ENCODE data around the gene UNC13D. TPM values are rescaled to one million over a fixed set of nuclear protein-coding genes. Genes with fewer than 3 reads are reported as not detected.

The UNC13D gene
- total RNA-seq, 4 donors from 2014 or later, result 5.9 to 10.0 (median 9.0) TPM

DNA sequence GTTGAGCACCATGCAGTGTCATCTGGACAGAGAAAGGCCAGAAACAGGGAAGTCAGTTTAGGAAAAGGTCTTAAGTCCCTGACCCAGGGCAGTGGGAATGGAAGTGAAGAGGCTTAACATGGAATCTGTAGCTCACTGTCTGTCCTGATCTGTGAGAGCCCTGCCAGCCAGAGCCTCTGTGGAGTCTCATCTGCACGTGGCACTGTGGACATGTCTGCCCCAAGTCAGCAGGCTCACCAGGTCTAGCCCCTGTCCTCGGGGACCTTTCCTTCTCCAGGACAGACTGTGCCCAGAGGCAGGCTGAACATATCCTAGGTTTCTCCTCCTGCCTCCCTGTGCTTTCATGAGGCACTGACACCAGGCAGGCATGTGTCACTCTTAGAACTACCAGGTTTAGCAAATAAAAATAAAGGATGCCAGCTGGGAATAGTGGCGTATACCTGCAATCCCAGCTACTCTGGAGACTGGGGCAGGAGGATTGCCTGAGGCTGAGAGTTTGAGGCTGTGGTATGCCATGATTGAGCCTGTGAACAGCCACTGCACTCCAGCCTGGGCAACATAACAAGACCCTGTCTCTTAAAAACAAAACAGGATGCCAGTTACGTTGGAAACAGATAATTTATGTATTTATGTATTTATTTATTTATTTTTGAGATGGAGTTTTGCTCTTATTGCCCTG, 37.2 kb downstream of the UNC13D start:
- peaks cover 23 to 33% (median 29%) of the 10 kb centered on the region in 4 donors for H3K4me1 ChIP-seq
- no peak for DNase-seq (ENCODE audit: extremely low spot score)
- peaks cover 8 to 30% (median 28%) of the 10 kb centered on the region in 4 donors for H3K36me3 ChIP-seq
- H3K27ac ChIP-seq (replicated peaks in 1 of 4), result no peak overlapping the region
- no peaks in the 10 kb centered on the region for H3K9me3 ChIP-seq
- TF ChIP-seq POLR2A (IDR thresholded peaks at IDR 0.05; ENCODE audit: low read depth) (no peak), POLR2AphosphoS5 (IDR thresholded peaks at IDR 0.05) (no peak), EP300 (IDR thresholded peaks at IDR 0.05) (no peak)
- TF ChIP-seq, protein P1, sequence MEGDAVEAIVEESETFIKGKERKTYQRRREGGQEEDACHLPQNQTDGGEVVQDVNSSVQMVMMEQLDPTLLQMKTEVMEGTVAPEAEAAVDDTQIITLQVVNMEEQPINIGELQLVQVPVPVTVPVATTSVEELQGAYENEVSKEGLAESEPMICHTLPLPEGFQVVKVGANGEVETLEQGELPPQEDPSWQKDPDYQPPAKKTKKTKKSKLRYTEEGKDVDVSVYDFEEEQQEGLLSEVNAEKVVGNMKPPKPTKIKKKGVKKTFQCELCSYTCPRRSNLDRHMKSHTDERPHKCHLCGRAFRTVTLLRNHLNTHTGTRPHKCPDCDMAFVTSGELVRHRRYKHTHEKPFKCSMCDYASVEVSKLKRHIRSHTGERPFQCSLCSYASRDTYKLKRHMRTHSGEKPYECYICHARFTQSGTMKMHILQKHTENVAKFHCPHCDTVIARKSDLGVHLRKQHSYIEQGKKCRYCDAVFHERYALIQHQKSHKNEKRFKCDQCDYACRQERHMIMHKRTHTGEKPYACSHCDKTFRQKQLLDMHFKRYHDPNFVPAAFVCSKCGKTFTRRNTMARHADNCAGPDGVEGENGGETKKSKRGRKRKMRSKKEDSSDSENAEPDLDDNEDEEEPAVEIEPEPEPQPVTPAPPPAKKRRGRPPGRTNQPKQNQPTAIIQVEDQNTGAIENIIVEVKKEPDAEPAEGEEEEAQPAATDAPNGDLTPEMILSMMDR (IDR thresholded peaks at IDR 0.05), result no peak
- 88% methylated on average over 4 of the region's 4 CpGs for WGBS
- H3K4me3 ChIP-seq, result no peak overlapping the region
- intact Hi-C loops (cut with DNase I), result no loop called here
- H3K27me3 ChIP-seq, result no peaks in the 10 kb centered on the region

GRCh38 chr17:75803883-75804282, 40.3 kb downstream of the UNC13D start:
- H3K9me3 ChIP-seq, result no peaks in the 10 kb centered on the region
- no peaks in the 10 kb centered on the region for H3K27me3 ChIP-seq
- peaks cover 10 to 16% (median 14%) of the 10 kb centered on the region in 4 donors for H3K4me1 ChIP-seq
- H3K36me3 ChIP-seq, result peaks cover 8 to 31% (median 27%) of the 10 kb centered on the region in 4 donors
- DNase-seq (ENCODE audit: extremely low spot score), result no peak
- no peak for TF ChIP-seq POLR2AphosphoS5 (IDR thresholded peaks at IDR 0.05)
- TF ChIP-seq POLR2A (IDR thresholded peaks at IDR 0.05; ENCODE audit: low read depth), result no peak
- TF ChIP-seq, protein P1 (IDR thresholded peaks at IDR 0.05), result no peak
- TF ChIP-seq EP300 (IDR thresholded peaks at IDR 0.05), result no peak
- H3K4me3 ChIP-seq, result no peak overlapping the region
- intact Hi-C loops (cut with DNase I), result no loop called here
- WGBS, result 100% methylated on average over 1 of the region's 1 CpG
- no peak overlapping the region for H3K27ac ChIP-seq (replicated peaks in 1 of 4)

- intact Hi-C loops (cut with DNase I), result no loop called here
- Histone ChIP-seq H3K27me3 (no peaks in the 10 kb centered on the region), H3K4me1 (no peaks in the 10 kb centered on the region), H3K36me3 (peaks cover 8 to 54% (median 44%) of the 10 kb centered on the region in 4 donors), H3K4me3 (no peak overlapping the region), H3K27ac (replicated peaks in 1 of 4) (no peak overlapping the region), H3K9me3 (no peaks in the 10 kb centered on the region)
- WGBS, result 85% methylated on average over 4 of the region's 4 CpGs
- TF ChIP-seq, protein P1 (IDR thresholded peaks at IDR 0.05), result no peak
- TF ChIP-seq EP300 (IDR thresholded peaks at IDR 0.05) (no peak), POLR2A (IDR thresholded peaks at IDR 0.05; ENCODE audit: low read depth) (no peak), POLR2AphosphoS5 (IDR thresholded peaks at IDR 0.05) (no peak)
- no peak for DNase-seq (ENCODE audit: extremely low spot score)
Measured at GRCh38 chr17:75799402-75799801, 44.8 kb downstream of the UNC13D start.

DNA sequence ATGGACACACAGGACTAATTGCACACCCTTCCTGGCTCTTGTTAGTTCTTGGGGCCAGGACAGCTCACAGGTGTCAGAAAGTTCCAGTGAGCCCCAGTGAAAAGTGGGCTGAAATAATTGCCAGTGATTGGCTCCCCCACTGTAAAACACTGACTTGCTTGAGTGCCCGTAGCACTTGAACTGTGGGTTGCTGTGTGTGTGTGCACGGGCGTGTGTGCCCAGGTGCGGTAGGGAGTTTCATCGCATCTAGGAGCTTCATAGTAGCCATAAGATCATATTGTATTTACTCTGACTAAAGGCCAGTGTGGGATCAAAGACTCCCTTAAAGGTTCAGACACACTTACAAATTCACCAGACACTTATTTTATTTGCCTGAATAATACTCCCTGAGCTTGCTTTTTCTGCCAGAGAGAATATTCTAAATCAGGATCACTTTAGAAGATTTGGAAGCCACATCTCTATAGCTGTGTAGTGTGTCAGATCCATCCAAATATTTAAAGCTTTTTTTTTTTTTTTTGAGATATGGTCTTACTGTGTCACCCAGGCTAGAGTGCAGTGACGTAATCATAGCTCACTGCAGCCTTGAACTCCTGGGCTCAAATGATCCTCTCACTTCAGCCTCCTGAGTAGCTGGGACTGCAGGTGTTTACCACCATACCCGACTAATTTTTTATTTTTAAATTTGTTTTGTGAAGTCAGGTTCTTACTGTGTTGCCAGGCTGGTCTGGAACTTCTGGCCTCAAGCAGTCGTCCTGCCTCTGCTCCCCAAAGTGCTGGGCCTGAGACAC, 48.2 kb downstream of the UNC13D start:
- intact Hi-C loops (cut with DNase I), result no loop called here
- peaks cover 0 to 11% (median 5%) of the 10 kb centered on the region in 4 donors for H3K4me1 ChIP-seq
- H3K36me3 ChIP-seq, result peaks cover 8 to 68% (median 45%) of the 10 kb centered on the region in 4 donors
- 95% methylated on average over 8 of the region's 8 CpGs for WGBS
- H3K27ac ChIP-seq (replicated peaks in 1 of 4), result no peak overlapping the region
- no peak overlapping the region for H3K4me3 ChIP-seq
- H3K9me3 ChIP-seq, result no peaks in the 10 kb centered on the region
- no peak for DNase-seq (ENCODE audit: extremely low spot score)
- H3K27me3 ChIP-seq, result no peaks in the 10 kb centered on the region
- no peak for TF ChIP-seq POLR2AphosphoS5 (IDR thresholded peaks at IDR 0.05)
- TF ChIP-seq, protein P1 (IDR thresholded peaks at IDR 0.05), result no peak
- TF ChIP-seq EP300 (IDR thresholded peaks at IDR 0.05), result no peak
- no peak for TF ChIP-seq POLR2A (IDR thresholded peaks at IDR 0.05; ENCODE audit: low read depth)

Measured in esophagus muscularis mucosa (tissue), 4 donors.